Thoracic aorta (tissue), 2 donors: Measurements from ENCODE around the gene TBX5. TPM values are rescaled to one million over a fixed set of nuclear protein-coding genes. Genes with fewer than 3 reads are reported as not detected.

Experiments
- ATAC-seq: fragments of 150-250 bp; one replicate; pipeline ENCODE4 v1.8.0; 2017; ENCODE audit warnings: low read depth; ENCODE audit not compliant: insufficient number of reproducible peaks, low FRiP score
- DNase-seq: peaks from one replicate; pipeline ENCODE4 v3.0.0-alpha.2; 2020; ENCODE audit warnings: low spot score
- H3K27ac ChIP-seq, 2 donors: fragments of 200-600 bp; sonication (generic); 1 replicate in 1 of 2; 2 replicates in 1 of 2; pipeline ENCODE4 v1.5.1; 2016; ENCODE audit warnings: mild to moderate bottlenecking in 2 of 2, moderate library complexity in 2 of 2
- H3K27me3 ChIP-seq: fragments of 200-600 bp; sonication (generic); replicated peaks from 2 replicates; pipeline ENCODE4 v1.6.0; 2016; ENCODE audit warnings: mild to moderate bottlenecking; ENCODE audit not compliant: insufficient read depth
- H3K36me3 ChIP-seq: fragments of 200-600 bp; sonication (generic); one replicate; pipeline ENCODE4 v1.5.1; 2016
- H3K4me1 ChIP-seq, 2 donors: fragments of 200-600 bp; sonication (generic); 1 replicate in 1 of 2; 2 replicates in 1 of 2; pipeline versions ENCODE4 v1.5.1 to v1.6.0; 2016; ENCODE audit warnings: low read depth in 2 of 2, mild to moderate bottlenecking in 1 of 2; ENCODE audit not compliant: control insufficient read depth in 1 of 2
- H3K4me3 ChIP-seq: fragments of 200-600 bp; sonication (generic); 2 replicates; pipeline ENCODE4 v1.5.1; 2016; ENCODE audit warnings: mild to moderate bottlenecking
- H3K9me3 ChIP-seq: fragments of 200-600 bp; sonication (generic); 2 replicates; pipeline ENCODE4 v1.5.1; 2016
- CTCF ChIP-seq: fragments of 200-600 bp; sonication (generic); IDR thresholded peaks from one replicate; pipeline ENCODE4 v1.5.1; 2019; ENCODE audit warnings: antibody characterized with exemption
- total RNA-seq, 2 donors: library from RNA; depleted of rRNA; stranded (reverse); fragments of >200 nt; gene quantifications; one replicate each; pipeline versions ENCODE4 v1.1.0 to v1.2.3, GENCODE V29; 2016

The TBX5 gene
- total RNA-seq, 2 donors from 2014 or later: 0.21 to 1.5 TPM

GRCh38 chr12:114401328-114402083 is 4.4 kb downstream of the TBX5 start:
- no peak for TF ChIP-seq CTCF
- no peak for DNase-seq
- H3K4me1 ChIP-seq: peaks cover 4 to 16% of the 10 kb centered on the region in 2 donors

GRCh38 chr12:114400925-114401324 is 5.0 kb downstream of the TBX5 start:
- H3K9me3 ChIP-seq: no peaks in the 10 kb centered on the region
- peaks cover 49% of the 10 kb centered on the region for H3K27me3 ChIP-seq
- ATAC-seq (no peak), DNase-seq (no peak)
- no peak overlapping the region for H3K4me3 ChIP-seq
- no peaks in the 10 kb centered on the region for H3K36me3 ChIP-seq
- H3K27ac ChIP-seq: no peak overlapping the region
- peaks cover 4 to 21% of the 10 kb centered on the region in 2 donors for H3K4me1 ChIP-seq
- TF ChIP-seq CTCF: no peak

More at GRCh38 chr12:114401328-114402083, 4.4 kb downstream of the TBX5 start:
- Histone ChIP-seq H3K4me3 (no peak overlapping the region), H3K9me3 (no peaks in the 10 kb centered on the region), H3K36me3 (no peaks in the 10 kb centered on the region), H3K27me3 (peaks cover 49% of the 10 kb centered on the region), H3K27ac (no peak overlapping the region)
- ATAC-seq: no peak

GRCh38 chr12:114400361-114400811 is 5.6 kb downstream of the TBX5 start:
- ATAC-seq (no peak), DNase-seq (no peak)
- no peak overlapping the region for H3K27ac ChIP-seq
- no peaks in the 10 kb centered on the region for H3K36me3 ChIP-seq
- H3K4me1 ChIP-seq: peaks cover 2 to 20% of the 10 kb centered on the region in 2 donors
- H3K4me3 ChIP-seq: no peak overlapping the region
- H3K9me3 ChIP-seq: no peaks in the 10 kb centered on the region
- peaks cover 49% of the 10 kb centered on the region for H3K27me3 ChIP-seq
- TF ChIP-seq CTCF: no peak

- no peaks in the 10 kb centered on the region for H3K9me3 ChIP-seq
- ATAC-seq: no peak
- peaks cover 0 to 14% of the 10 kb centered on the region in 2 donors for H3K4me1 ChIP-seq
- no peak overlapping the region for H3K27ac ChIP-seq
- H3K27me3 ChIP-seq: peaks cover 45% of the 10 kb centered on the region
- no peaks in the 10 kb centered on the region for H3K36me3 ChIP-seq
- H3K4me3 ChIP-seq: no peak overlapping the region
- no peak for DNase-seq
- no peak for TF ChIP-seq CTCF
Observed at GRCh38 chr12:114399664-114400211, 6.2 kb downstream of the TBX5 start.

- DNase-seq: no peak
- Histone ChIP-seq H3K4me1 (peaks cover 0 to 11% of the 10 kb centered on the region in 2 donors), H3K27ac (no peak overlapping the region)
Observed at GRCh38 chr12:114397978-114398881, 7.7 kb downstream of the TBX5 start.

More at GRCh38 chr12:114397978-114398881, 7.7 kb downstream of the TBX5 start:
- no peak overlapping the region for H3K4me3 ChIP-seq
- H3K9me3 ChIP-seq: no peaks in the 10 kb centered on the region
- H3K27me3 ChIP-seq: peaks cover 31% of the 10 kb centered on the region
- no peaks in the 10 kb centered on the region for H3K36me3 ChIP-seq
- ATAC-seq: no peak
- no peak for TF ChIP-seq CTCF
